GM19193 (cell line): ENCODE results near the gene IFI27.

ENCODE experiments used
- POLR2A ChIP-seq: IDR thresholded peaks from 4 replicates; pipeline ENCODE4 v1.6.1; 2011; ENCODE audit not compliant: insufficient read depth, insufficient read length; ENCODE audit errors: extremely low read depth

The IFI27 gene

DNA sequence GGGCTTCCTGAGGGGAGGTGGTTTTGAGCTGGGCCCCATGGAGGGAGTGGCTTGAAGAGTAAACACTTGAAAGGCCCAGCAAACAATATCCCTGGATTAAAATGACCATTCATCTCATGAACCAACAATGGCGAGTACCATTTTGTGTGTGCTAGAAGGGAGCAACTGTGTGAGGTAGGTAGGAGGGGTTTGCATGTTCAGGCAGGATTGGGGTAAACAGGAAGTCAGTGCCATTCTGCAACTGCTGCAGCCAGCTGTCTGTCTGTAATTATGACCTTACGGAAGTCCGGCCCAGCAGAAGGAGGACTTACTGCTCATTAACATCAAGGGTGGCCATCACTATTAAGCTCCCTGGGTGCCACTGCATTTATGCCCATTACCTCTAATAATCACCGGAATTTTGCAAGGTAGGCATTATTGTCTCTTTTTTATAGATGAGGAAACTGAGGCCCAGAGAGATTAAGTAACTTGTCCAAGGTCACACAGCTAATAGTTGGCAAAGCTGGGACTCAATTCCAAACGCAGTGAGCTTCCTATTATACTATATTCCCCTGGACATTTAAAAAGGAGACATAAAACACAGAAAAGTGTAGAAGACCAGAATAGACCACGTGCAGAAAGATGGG is 35.5 kb downstream of the IFI27 start:
- TF ChIP-seq POLR2A, result no peak

DNA sequence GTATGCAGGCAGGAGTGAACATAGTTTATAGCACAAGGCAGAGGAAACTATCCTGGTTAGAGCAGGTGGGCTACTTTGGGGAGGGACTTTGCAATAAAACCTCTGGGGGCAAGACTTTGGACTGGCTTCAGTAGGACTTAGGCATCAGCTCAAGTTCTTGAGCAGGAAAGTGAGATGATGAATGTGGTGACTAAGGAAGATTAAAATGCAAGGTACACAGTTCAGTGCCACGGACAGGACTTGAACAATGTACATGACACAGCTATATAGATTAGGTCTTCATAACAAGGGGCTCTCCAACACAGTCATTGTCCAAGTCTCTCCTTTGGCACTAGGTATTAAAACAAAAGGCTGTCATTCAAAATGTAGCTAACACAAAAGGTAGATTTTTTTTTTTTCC is 42.1 kb downstream of the IFI27 start:
- no peak for TF ChIP-seq POLR2A

GRCh38 chr14:94153750-94154342 is 43.3 kb downstream of the IFI27 start:
- TF ChIP-seq POLR2A, result no peak

DNA sequence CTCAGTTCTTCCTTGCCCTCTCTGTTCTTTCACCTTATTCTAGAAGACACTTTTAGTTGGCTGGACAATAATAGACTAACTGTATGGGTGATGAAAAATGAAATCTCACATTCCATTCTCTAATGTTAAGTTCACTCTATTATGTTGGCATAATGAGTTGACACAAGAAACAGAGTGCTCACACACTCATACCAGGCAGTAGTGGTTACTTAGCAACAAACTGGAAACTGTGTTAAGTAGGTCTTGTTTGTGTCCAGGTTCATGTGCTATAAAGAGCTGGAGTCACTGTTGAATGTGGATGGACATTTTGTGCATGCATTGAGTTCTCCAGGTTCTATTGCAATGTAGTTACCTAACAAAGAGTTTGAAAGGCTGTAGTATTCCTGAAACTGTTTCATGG is 46.7 kb downstream of the IFI27 start:
- no peak for TF ChIP-seq POLR2A

GRCh38 chr14:94158239-94158883 is 47.8 kb downstream of the IFI27 start:
- no peak for TF ChIP-seq POLR2A

DNA sequence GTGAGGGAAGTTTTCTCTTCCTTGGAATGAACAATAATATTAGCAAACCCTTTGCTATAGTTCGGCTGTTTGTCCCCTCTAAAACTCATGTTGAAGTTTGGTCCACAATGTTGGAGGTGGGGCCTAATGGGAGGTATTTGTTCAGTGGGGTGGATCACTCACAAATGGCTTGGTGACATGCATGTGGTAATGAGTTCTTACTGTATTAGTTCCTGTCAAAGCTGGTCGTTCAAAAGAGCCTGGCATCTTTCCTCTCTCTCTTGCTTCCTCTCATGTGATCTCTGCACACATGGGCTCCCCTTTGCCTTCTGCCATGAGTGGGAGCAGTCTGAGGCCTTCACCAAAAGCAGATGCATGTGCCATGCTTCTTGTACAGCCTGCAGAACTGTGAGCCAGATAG is 50.5 kb downstream of the IFI27 start:
- TF ChIP-seq POLR2A, result no peak

GRCh38 chr14:94161981-94162380 is 51.4 kb downstream of the IFI27 start:
- no peak for TF ChIP-seq POLR2A

- no peak for TF ChIP-seq POLR2A
These were observed 51.9 kb downstream of the IFI27 start for GRCh38 chr14:94162466-94162865.

GRCh38 chr14:94163796-94164195 is 53.3 kb downstream of the IFI27 start:
- TF ChIP-seq POLR2A, result no peak

DNA sequence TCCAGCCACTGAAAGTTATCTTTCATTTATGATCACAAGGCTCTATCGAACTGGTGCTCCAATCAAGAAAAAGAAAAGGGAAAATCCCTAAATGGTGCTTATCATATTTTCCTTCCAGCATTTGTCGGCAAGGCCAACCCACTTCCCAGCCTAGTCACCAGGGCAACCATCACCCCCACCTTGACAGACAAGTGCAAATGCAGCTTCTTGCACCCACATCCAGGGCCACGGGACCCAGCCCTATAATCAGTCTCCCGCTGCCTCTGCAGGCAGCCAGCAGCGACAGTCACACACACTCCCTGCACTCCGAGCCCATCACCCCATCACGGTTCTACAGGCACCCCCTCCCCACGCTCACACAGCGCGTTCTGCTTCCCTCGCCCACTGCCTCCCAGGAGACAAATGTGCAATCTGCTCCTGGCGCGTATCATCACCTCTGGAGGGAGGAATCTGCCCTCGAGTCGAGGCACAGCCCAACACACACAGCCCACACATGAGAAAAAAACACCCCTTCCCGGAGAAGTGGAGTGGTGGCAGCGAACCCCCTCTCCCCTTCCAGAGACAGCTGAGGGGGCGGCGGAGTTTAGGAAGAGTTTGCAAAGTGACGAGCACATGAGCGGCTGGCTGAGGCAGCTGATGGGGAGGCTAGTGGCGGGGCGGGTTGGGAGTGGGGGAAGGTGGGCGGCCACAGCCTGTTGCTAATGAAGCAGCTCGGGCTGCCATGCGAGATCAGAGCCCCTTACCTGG is 54.3 kb downstream of the IFI27 start:
- TF ChIP-seq POLR2A, result no peak

GRCh38 chr14:94165744-94166143 is 55.2 kb downstream of the IFI27 start:
- TF ChIP-seq POLR2A, result no peak
